ENCODE results near the gene HDAC2. TPM values are rescaled to one million over a fixed set of nuclear protein-coding genes. Genes with fewer than 3 reads are reported as not detected.
"Not testable (repeated sequence)": the region's sequence is repeated elsewhere in the genome, so short reads cannot be mapped to it uniquely, and the experiment has no call there.

The HDAC2 gene
- total RNA-seq, 1 donor from 2014 or later, result 62.2 TPM

- TF ChIP-seq CTCF (IDR thresholded peaks at IDR 0.05), result no peak
- no peak overlapping the region for H3K4me3 ChIP-seq
- DNase-seq, result no peak
- intact Hi-C loops (cut with DNase I), result no loop called here
- ATAC-seq, result no peak
- H3K36me3 ChIP-seq, result no peaks in the 10 kb centered on the region
- no peak overlapping the region for H3K27ac ChIP-seq
- no peaks in the 10 kb centered on the region for H3K4me1 ChIP-seq
- H3K27me3 ChIP-seq, result no peaks in the 10 kb centered on the region
- no peaks in the 10 kb centered on the region for H3K9me3 ChIP-seq
These were observed 27.9 kb upstream of the HDAC2 start for GRCh38 chr6:113998811-113999210.

- ATAC-seq (no peak), DNase-seq (no peak)
- Histone ChIP-seq H3K9me3 (no peaks in the 10 kb centered on the region), H3K4me3 (no peak overlapping the region), H3K36me3 (no peaks in the 10 kb centered on the region), H3K4me1 (no peaks in the 10 kb centered on the region), H3K27ac (no peak overlapping the region), H3K27me3 (no peaks in the 10 kb centered on the region)
- intact Hi-C loops (cut with DNase I), result no loop called here
- TF ChIP-seq CTCF (IDR thresholded peaks at IDR 0.05), result no peak
These were observed 26.2 kb upstream of the HDAC2 start for GRCh38 chr6:113997116-113997515.

- ATAC-seq, result peak; percentile 89
- intact Hi-C loops (cut with DNase I), result no loop called here
- Histone ChIP-seq H3K4me3 (no peak overlapping the region), H3K27ac (no peak overlapping the region), H3K36me3 (no peaks in the 10 kb centered on the region), H3K4me1 (no peaks in the 10 kb centered on the region), H3K9me3 (no peaks in the 10 kb centered on the region), H3K27me3 (no peaks in the 10 kb centered on the region)
- no peak for DNase-seq
- TF ChIP-seq CTCF (IDR thresholded peaks at IDR 0.05), result no peak
These were observed 24.7 kb upstream of the HDAC2 start for GRCh38 chr6:113995634-113996033.

- H3K36me3 ChIP-seq, result no peaks in the 10 kb centered on the region
- H3K9me3 ChIP-seq, result no peaks in the 10 kb centered on the region
- H3K4me1 ChIP-seq, result no peaks in the 10 kb centered on the region
- DNase-seq (no peak), ATAC-seq (peak; percentile 88)
- H3K27ac ChIP-seq, result no peak overlapping the region
- intact Hi-C loops (cut with DNase I), result no loop called here
- H3K4me3 ChIP-seq, result no peak overlapping the region
- peak; percentile 42 for TF ChIP-seq CTCF (IDR thresholded peaks at IDR 0.05)
- no peaks in the 10 kb centered on the region for H3K27me3 ChIP-seq
These were observed 24.0 kb upstream of the HDAC2 start for GRCh38 chr6:113994934-113995342.

- H3K4me3 ChIP-seq, result no peak overlapping the region
- TF ChIP-seq CTCF (IDR thresholded peaks at IDR 0.05), result no peak
- DNase-seq (no peak), ATAC-seq (peak; percentile 53)
- no peaks in the 10 kb centered on the region for H3K27me3 ChIP-seq
- no peaks in the 10 kb centered on the region for H3K4me1 ChIP-seq
- no peak overlapping the region for H3K27ac ChIP-seq
- intact Hi-C loops (cut with DNase I), result no loop called here
- H3K9me3 ChIP-seq, result no peaks in the 10 kb centered on the region
- H3K36me3 ChIP-seq, result no peaks in the 10 kb centered on the region
These were observed 18.7 kb upstream of the HDAC2 start for GRCh38 chr6:113989675-113990074.

- H3K4me1 ChIP-seq; ATAC-seq; H3K9me3 ChIP-seq; H3K27ac ChIP-seq; H3K36me3 ChIP-seq; H3K27me3 ChIP-seq; DNase-seq; H3K4me3 ChIP-seq; intact Hi-C loops (cut with DNase I): not testable (repeated sequence)
These were observed 11.7 kb upstream of the HDAC2 start for GRCh38 chr6:113982675-113983074.
